PC-9 (cell line): ENCODE measurements around the gene YES1. TPM values are rescaled to one million over a fixed set of nuclear protein-coding genes. Genes with fewer than 3 reads are reported as not detected.
A peak's percentile ranks its signal among the peaks of the same experiment; 100 is the strongest.

Experiments used
- BruUV-seq: library from RNA; stranded (reverse); fragments of 400-500 nt; replicated peaks from 2 replicates; lab custom pipeline; 2021; lab: Mats Ljungman, UMichigan
- CTCF ChIA-PET: fragments of 300-600 bp; sonication (Branson Sonifier 250); formaldehyde crosslinking; loops from one replicate; lab custom pipeline; 2022; ENCODE audit warnings: antibody characterized with exemption; lab: Charles Lee
- POLR2A ChIA-PET: fragments of 300-600 bp; sonication (Branson Sonifier 250); formaldehyde crosslinking; loops from one replicate; lab custom pipeline; 2022; ENCODE audit warnings: antibody characterized with exemption; ENCODE audit not compliant: unreplicated experiment; lab: Charles Lee
- DNase-seq, 2 experiments: peaks; one replicate each; pipeline versions ENCODE4 v3.0.0 to v3.0.0-alpha.2; 2015 to 2022; ENCODE audit warnings: mixed read lengths in 1 of 2
- H2AFZ ChIP-seq: fragments of 200-600 bp; sonication (generic); 2 replicates; pipeline ENCODE4 v1.8.1; 2017; ENCODE audit warnings: antibody characterized with exemption
- H3F3A ChIP-seq: fragments of 200-600 bp; sonication (generic); 2 replicates; pipeline ENCODE4 v1.8.1; 2017; ENCODE audit warnings: antibody characterized with exemption, mild to moderate bottlenecking, low read depth; ENCODE audit not compliant: insufficient read depth
- H3K27ac ChIP-seq: fragments of 200-600 bp; sonication (generic); 2 replicates; pipeline ENCODE4 v1.6.1; 2016; ENCODE audit warnings: mixed run types
- H3K27me3 ChIP-seq: fragments of 200-600 bp; sonication (generic); 2 replicates; pipeline ENCODE4 v1.6.1; 2016; ENCODE audit warnings: low read depth, mixed run types; ENCODE audit not compliant: insufficient read depth
- H3K36me3 ChIP-seq: fragments of 200-600 bp; sonication (generic); 2 replicates; pipeline ENCODE4 v1.6.1; 2016; ENCODE audit warnings: low read depth, mixed run types
- H3K4me1 ChIP-seq: fragments of 200-600 bp; sonication (generic); replicated peaks from 2 replicates; pipeline ENCODE4 v1.6.1; 2016; ENCODE audit warnings: mixed run types; ENCODE audit not compliant: insufficient read depth
- H3K4me2 ChIP-seq: fragments of 200-600 bp; sonication (generic); 2 replicates; pipeline ENCODE4 v1.6.1; 2017; ENCODE audit warnings: mixed run types
- H3K4me3 ChIP-seq: fragments of 200-600 bp; sonication (generic); 2 replicates; pipeline ENCODE4 v1.6.1; 2016; ENCODE audit warnings: mixed run types
- H3K79me2 ChIP-seq: fragments of 200-600 bp; sonication (generic); 2 replicates; pipeline ENCODE4 v1.6.1; 2017; ENCODE audit warnings: low read depth, mixed run types
- H3K9me2 ChIP-seq: fragments of 200-600 bp; sonication (generic); 2 replicates; pipeline ENCODE4 v1.8.1; 2017; ENCODE audit warnings: mild to moderate bottlenecking; ENCODE audit not compliant: insufficient read depth
- H3K9me3 ChIP-seq: fragments of 200-600 bp; sonication (generic); 2 replicates; pipeline ENCODE4 v1.8.1; 2016; ENCODE audit warnings: low read depth; ENCODE audit not compliant: insufficient read depth
- H4K20me1 ChIP-seq: fragments of 200-600 bp; sonication (generic); 2 replicates; pipeline ENCODE4 v1.8.1; 2017; ENCODE audit not compliant: insufficient read depth
- EZH2 ChIP-seq: fragments of 200-600 bp; sonication (generic); IDR thresholded peaks from 2 replicates; pipeline ENCODE4 v1.8.0; 2017; ENCODE audit warnings: antibody characterized with exemption, low read depth
- intact Hi-C: fragments of 100-400 bp; cut with micrococcal nuclease; formaldehyde crosslinking; loops from one replicate; pipeline ENCODE4 v1.10.0; 2022; ENCODE audit not compliant: unreplicated experiment
- total RNA-seq: library from RNA; stranded (reverse); gene quantifications from 2 replicates; pipeline ENCODE4 v1.2.3, GENCODE V29; 2021
- TF ChIP-seq, protein P1 (sequence below): fragments of 200-600 bp; sonication (generic); conservative IDR thresholded peaks from 2 replicates; pipeline ENCODE4 v1.6.1; 2017; ENCODE audit warnings: mixed run types, antibody characterized with exemption, mild to moderate bottlenecking, moderate library complexity

YES1 gene
- total RNA-seq, 1 experiment from 2014 or later = 111 TPM

DNA sequence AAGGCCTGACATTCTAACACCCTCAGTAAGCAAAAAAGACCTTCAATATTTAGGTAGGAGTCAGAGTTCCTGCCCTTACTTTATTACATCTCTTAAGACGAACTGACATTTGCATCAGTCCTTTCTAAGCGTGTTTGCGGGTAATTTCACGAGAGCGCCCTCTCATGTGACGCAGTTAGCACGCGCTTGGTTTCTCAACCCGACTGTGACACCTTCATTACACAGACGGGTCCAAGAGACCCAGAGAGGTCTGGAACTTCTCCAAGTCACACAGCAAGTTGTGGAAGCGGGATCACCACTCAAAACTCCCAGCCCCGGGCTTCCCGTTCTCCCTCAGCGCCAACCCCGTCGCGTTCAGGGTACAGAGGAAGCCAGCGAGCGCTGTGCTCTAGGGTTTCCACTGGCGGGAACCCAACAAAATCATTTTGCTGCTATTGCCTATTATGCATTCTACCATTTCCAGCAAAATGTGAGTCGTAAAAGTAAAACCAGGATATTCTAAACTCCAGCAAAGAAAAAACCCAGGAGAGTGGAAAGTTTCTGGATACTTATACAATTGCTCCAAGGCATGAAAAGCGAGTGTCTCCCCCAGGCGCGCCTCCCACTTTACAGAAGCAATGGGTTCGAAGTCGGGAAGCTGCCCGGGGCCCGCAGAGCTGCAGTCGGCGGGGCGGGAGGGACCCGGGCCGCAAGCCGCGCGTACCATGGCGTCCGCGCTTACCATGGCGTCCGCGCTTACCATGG lies 100.2 kb downstream of the YES1 start:
- DNase-seq = peak; percentile 45 to 52
- H3K9me3 ChIP-seq = no peaks in the 10 kb centered on the region
- H3K4me2 ChIP-seq = peak overlapping the region; percentile 98
- H2AFZ ChIP-seq = peak overlapping the region; percentile 94
- peaks cover 8% of the 10 kb centered on the region; the same call in 1 of the 2 replicates for H3K4me1 ChIP-seq
- no peaks in the 10 kb centered on the region for H3K9me2 ChIP-seq
- TF ChIP-seq, protein P1, sequence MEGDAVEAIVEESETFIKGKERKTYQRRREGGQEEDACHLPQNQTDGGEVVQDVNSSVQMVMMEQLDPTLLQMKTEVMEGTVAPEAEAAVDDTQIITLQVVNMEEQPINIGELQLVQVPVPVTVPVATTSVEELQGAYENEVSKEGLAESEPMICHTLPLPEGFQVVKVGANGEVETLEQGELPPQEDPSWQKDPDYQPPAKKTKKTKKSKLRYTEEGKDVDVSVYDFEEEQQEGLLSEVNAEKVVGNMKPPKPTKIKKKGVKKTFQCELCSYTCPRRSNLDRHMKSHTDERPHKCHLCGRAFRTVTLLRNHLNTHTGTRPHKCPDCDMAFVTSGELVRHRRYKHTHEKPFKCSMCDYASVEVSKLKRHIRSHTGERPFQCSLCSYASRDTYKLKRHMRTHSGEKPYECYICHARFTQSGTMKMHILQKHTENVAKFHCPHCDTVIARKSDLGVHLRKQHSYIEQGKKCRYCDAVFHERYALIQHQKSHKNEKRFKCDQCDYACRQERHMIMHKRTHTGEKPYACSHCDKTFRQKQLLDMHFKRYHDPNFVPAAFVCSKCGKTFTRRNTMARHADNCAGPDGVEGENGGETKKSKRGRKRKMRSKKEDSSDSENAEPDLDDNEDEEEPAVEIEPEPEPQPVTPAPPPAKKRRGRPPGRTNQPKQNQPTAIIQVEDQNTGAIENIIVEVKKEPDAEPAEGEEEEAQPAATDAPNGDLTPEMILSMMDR = 0 out of 2 replicates have a peak, but pooled peaks have one; percentile 30
- TF ChIP-seq EZH2 = no peak
- peak overlapping the region; percentile 62 for H3K27ac ChIP-seq
- H3K79me2 ChIP-seq = peaks cover 36% of the 10 kb centered on the region
- peak overlapping the region; percentile 92 for H3K4me3 ChIP-seq
- H3F3A ChIP-seq = 0 out of 2 replicates have a peak, but pooled peaks cover 7% of the 10 kb centered on the region
- H3K36me3 ChIP-seq = peaks cover 4% of the 10 kb centered on the region; the same call in 1 of the 2 replicates
- ChIA-PET POLR2A (interaction anchor here (0.7 kb wide), 1 partner anchor 71 kb away, joined by 3 read pairs; no protein-coding TSS in a partner anchor), CTCF (interaction anchor here (0.6 to 1.6 kb wide), 4 partner anchors 9 to 128 kb away, joined by 3 to 12 read pairs (median 4); no protein-coding TSS in a partner anchor)
- BruUV-seq = TSS peak; percentile 67
- no peaks in the 10 kb centered on the region; the same call in 1 of the 2 replicates for H4K20me1 ChIP-seq
- H3K27me3 ChIP-seq = no peaks in the 10 kb centered on the region
- intact Hi-C loops = loop anchor here (10.0 kb wide), 2 partner anchors 87 to 123 kb away; no protein-coding TSS in a partner anchor

DNA sequence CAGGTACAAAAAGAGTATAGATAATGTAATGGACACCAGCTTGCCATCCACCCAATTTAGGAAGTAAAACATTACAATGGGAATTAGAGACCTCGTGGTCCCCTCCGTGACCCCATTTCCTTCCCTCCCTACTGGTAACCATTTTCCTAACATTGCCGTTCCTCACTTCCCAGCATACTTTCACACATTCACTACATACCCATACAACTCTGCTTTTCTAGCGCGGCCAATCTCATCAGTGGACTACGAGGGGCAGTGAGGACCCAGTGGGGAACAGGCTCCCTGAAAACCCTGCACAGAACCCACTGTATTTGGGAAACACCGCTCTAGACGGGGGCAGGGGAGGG lies 100.8 kb downstream of the YES1 start:
- no peak for DNase-seq
- no peaks in the 10 kb centered on the region for H3K9me3 ChIP-seq
- peaks cover 36% of the 10 kb centered on the region for H3K79me2 ChIP-seq
- H3K4me1 ChIP-seq = peaks cover 8% of the 10 kb centered on the region; the same call in 1 of the 2 replicates
- 0 out of 2 replicates have a peak, but pooled peaks cover 7% of the 10 kb centered on the region for H3F3A ChIP-seq
- intact Hi-C loops = loop anchor here (10.0 kb wide), 2 partner anchors 86 to 124 kb away; no protein-coding TSS in a partner anchor
- peak overlapping the region; percentile 98 for H3K4me2 ChIP-seq
- BruUV-seq = no TSS peak
- ChIA-PET POLR2A (no interaction called here), CTCF (no interaction called here)
- H3K4me3 ChIP-seq = peak overlapping the region; percentile 92
- no peaks in the 10 kb centered on the region for H3K9me2 ChIP-seq
- TF ChIP-seq EZH2 = no peak
- TF ChIP-seq, protein P1 = no peak
- no peaks in the 10 kb centered on the region for H3K27me3 ChIP-seq
- H4K20me1 ChIP-seq = no peaks in the 10 kb centered on the region; the same call in 1 of the 2 replicates
- H2AFZ ChIP-seq = peak overlapping the region; percentile 94
- H3K36me3 ChIP-seq = peaks cover 4% of the 10 kb centered on the region; the same call in 1 of the 2 replicates
- H3K27ac ChIP-seq = peak overlapping the region; percentile 62

DNA sequence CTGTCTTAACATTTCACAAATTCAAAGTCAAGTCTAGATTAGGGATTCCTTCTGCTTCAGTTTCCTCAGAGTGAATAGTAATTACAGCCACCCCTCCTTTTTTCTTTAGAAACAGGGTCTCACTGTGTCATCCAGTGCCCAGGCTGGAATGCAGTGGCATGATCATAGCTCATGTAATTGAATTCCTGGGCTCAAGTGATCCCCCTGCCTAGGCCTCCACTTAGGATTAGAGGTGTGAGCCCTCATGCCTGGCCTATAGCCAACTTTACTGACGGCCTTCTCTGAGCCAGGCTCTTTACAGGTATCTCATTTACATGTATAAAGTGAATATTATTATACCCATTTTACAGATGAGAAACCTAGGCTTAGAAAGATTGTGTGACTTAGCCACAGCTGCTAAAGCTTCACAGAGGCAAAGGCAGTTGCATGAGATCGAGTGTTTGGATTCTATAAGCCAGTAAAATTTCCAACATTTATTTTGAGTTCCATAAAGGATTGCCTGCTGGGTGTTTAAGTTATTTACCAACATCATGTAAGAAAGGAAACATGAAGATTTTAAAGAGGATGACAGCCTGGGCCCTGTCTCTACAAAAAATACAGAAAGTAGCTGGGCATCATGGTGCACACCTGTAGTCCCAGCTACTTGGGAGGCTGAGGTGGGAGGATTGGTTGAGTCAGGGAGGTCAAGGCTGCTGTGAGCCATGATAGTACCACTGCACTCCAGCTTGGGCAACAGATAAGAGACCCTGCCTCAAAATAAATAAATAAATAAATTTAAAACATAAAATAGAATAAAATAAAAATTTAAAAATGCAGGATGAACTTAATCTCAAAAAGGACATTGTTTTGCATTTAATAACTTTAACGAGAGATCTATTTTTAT lies 101.4 kb downstream of the YES1 start:
- H3K9me3 ChIP-seq = no peaks in the 10 kb centered on the region
- TF ChIP-seq EZH2 = no peak
- TF ChIP-seq, protein P1 = no peak
- H4K20me1 ChIP-seq = no peaks in the 10 kb centered on the region; the same call in 1 of the 2 replicates
- H3K27ac ChIP-seq = no peak overlapping the region
- no TSS peak for BruUV-seq
- H3K4me1 ChIP-seq = peaks cover 8% of the 10 kb centered on the region; the same call in 1 of the 2 replicates
- 0 out of 2 replicates have a peak, but pooled peaks cover 7% of the 10 kb centered on the region for H3F3A ChIP-seq
- DNase-seq = no peak
- H3K4me3 ChIP-seq = peak overlapping the region; percentile 92
- ChIA-PET CTCF (no interaction called here), POLR2A (no interaction called here)
- peaks cover 36% of the 10 kb centered on the region for H3K79me2 ChIP-seq
- H3K4me2 ChIP-seq = peak overlapping the region; percentile 98
- no peak overlapping the region for H2AFZ ChIP-seq
- H3K9me2 ChIP-seq = no peaks in the 10 kb centered on the region
- no peaks in the 10 kb centered on the region for H3K27me3 ChIP-seq
- intact Hi-C loops = loop anchor here (10.0 kb wide), 2 partner anchors 86 to 124 kb away; no protein-coding TSS in a partner anchor
- peaks cover 4% of the 10 kb centered on the region; the same call in 1 of the 2 replicates for H3K36me3 ChIP-seq
